ENCODE measurements around the gene SORCS3.

SORCS3 gene

DNA sequence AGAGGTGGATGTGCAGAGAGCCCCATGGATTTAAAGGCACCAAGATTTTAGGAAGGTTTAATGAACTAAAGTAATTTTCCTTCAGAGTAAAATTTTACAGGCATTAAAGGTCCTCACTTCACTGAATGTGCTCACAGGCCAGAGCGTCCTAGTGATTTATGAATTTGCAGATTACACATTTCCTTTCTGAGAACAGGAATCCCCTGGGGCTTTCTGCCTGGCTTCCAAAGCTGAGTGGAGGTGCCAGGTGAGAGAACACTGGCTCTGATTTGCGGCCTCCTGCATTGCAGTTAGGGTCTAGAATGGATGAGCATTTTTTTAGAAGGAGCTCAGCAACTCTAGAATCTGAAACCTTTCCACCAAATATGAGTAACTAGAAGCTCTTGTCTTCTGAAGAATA lies 194.3 kb downstream of the SORCS3 start:
- Histone ChIP-seq H3K4me3 (ENCODE audit: low read length) (no peak overlapping the region), H3K4me2 (ENCODE audit: low read length) (no peak overlapping the region), H3K27ac (ENCODE audit: low read depth, low read length) (no peak overlapping the region), H2AK5ac (ENCODE audit: low read length) (no peak overlapping the region), H3K4ac (ENCODE audit: low read depth, low read length) (no peak overlapping the region), H3K79me2 (ENCODE audit: control insufficient read depth, insufficient read depth, low read length) (no peaks in the 10 kb centered on the region), H3K56ac (ENCODE audit: low read length) (no peak overlapping the region), H2BK5ac (ENCODE audit: low read length) (no peak overlapping the region), H3K4me1 (ENCODE audit: control insufficient read depth, low read depth, low read length) (no peaks in the 10 kb centered on the region), H3K27me3 (ENCODE audit: insufficient read depth, low read length, poor library complexity) (no peaks in the 10 kb centered on the region), H4K8ac (ENCODE audit: low read depth, low read length) (no peak overlapping the region), H2BK15ac (replicated peaks; ENCODE audit: low read depth) (no peak overlapping the region), H2BK120ac (ENCODE audit: low read depth, low read length) (no peak overlapping the region), H3K18ac (ENCODE audit: low read length) (no peak overlapping the region), H3K79me1 (ENCODE audit: low read length) (no peaks in the 10 kb centered on the region), H3K9ac (ENCODE audit: low read length) (no peak overlapping the region), H3K23ac (ENCODE audit: low read length) (no peak overlapping the region), H4K5ac (ENCODE audit: low read length) (no peak overlapping the region), H3K36me3 (ENCODE audit: control insufficient read depth, insufficient read depth, low read length) (no peaks in the 10 kb centered on the region)
- no peak for DNase-seq
- WGBS (ENCODE audit: extremely low coverage, insufficient coverage, low lambda C conversion rate), result no CpG with 5 or more reads among the region's 2 CpGs

DNA sequence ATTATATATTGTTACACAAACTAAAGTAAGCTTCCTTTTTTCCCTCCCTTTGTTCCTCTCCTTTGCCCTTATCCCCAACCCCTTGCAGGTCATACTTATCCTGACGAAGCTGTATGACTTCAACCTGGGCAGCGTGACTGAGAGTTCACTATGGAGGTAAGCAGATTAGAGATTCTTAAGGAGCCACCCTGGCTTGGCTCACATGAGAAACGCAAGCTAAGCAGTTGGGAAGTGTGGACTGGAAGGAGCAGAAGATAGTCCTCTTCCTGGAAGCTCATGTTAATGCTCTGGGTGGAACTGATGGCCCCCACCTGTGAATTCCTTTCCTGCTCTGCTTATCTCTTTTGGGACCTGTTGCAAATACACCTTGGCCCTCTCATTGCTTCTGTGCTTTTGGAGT lies 201.6 kb downstream of the SORCS3 start:
- H3K79me1 ChIP-seq (ENCODE audit: low read length), result no peaks in the 10 kb centered on the region
- no peak overlapping the region for H3K18ac ChIP-seq (ENCODE audit: low read length)
- no peak overlapping the region for H3K56ac ChIP-seq (ENCODE audit: low read length)
- no peak overlapping the region for H3K27ac ChIP-seq (ENCODE audit: low read depth, low read length)
- H3K4ac ChIP-seq (ENCODE audit: low read depth, low read length), result no peak overlapping the region
- H3K79me2 ChIP-seq (ENCODE audit: control insufficient read depth, insufficient read depth, low read length), result no peaks in the 10 kb centered on the region
- no peak overlapping the region for H3K4me2 ChIP-seq (ENCODE audit: low read length)
- no peak overlapping the region for H2AK5ac ChIP-seq (ENCODE audit: low read length)
- H3K36me3 ChIP-seq (ENCODE audit: control insufficient read depth, insufficient read depth, low read length), result no peaks in the 10 kb centered on the region
- no peaks in the 10 kb centered on the region for H3K4me1 ChIP-seq (ENCODE audit: control insufficient read depth, low read depth, low read length)
- no CpG with 5 or more reads among the region's 3 CpGs for WGBS (ENCODE audit: extremely low coverage, insufficient coverage, low lambda C conversion rate)
- H3K9ac ChIP-seq (ENCODE audit: low read length), result no peak overlapping the region
- H2BK120ac ChIP-seq (ENCODE audit: low read depth, low read length), result no peak overlapping the region
- no peak overlapping the region for H2BK5ac ChIP-seq (ENCODE audit: low read length)
- H3K27me3 ChIP-seq (ENCODE audit: insufficient read depth, low read length, poor library complexity), result no peaks in the 10 kb centered on the region
- no peak overlapping the region for H2BK15ac ChIP-seq (replicated peaks; ENCODE audit: low read depth)
- DNase-seq, result peak; percentile 59
- H3K23ac ChIP-seq (ENCODE audit: low read length), result no peak overlapping the region
- H4K5ac ChIP-seq (ENCODE audit: low read length), result no peak overlapping the region
- H3K4me3 ChIP-seq (ENCODE audit: low read length), result no peak overlapping the region
- H4K8ac ChIP-seq (ENCODE audit: low read depth, low read length), result no peak overlapping the region

DNA sequence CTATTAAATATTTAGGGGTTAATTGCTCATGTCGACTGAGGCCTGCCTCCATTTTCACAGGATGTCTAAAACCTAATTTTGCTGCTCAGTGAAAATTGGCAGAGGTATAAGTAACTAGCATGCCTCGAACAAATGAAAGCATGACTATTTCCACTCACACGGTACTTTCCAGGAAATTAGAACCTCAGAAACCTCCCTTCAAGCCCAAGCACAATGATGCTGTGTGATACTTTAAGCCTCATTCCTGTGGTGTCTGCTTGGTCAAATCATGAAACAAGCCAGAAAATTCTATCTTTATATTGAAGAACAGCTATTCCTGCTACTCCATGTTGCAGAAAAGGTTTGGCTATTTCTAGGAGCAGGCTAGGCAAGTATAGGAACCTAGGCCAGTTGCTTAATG lies 203.0 kb downstream of the SORCS3 start:
- Histone ChIP-seq H3K27ac (ENCODE audit: low read depth, low read length) (no peak overlapping the region), H2BK120ac (ENCODE audit: low read depth, low read length) (no peak overlapping the region), H4K5ac (ENCODE audit: low read length) (no peak overlapping the region), H3K27me3 (ENCODE audit: insufficient read depth, low read length, poor library complexity) (no peaks in the 10 kb centered on the region), H3K9ac (ENCODE audit: low read length) (no peak overlapping the region), H3K4ac (ENCODE audit: low read depth, low read length) (no peak overlapping the region), H2BK5ac (ENCODE audit: low read length) (no peak overlapping the region), H3K79me2 (ENCODE audit: control insufficient read depth, insufficient read depth, low read length) (no peaks in the 10 kb centered on the region), H3K4me3 (ENCODE audit: low read length) (no peak overlapping the region), H3K79me1 (ENCODE audit: low read length) (no peaks in the 10 kb centered on the region), H2AK5ac (ENCODE audit: low read length) (no peak overlapping the region), H3K36me3 (ENCODE audit: control insufficient read depth, insufficient read depth, low read length) (no peaks in the 10 kb centered on the region), H3K23ac (ENCODE audit: low read length) (no peak overlapping the region), H3K56ac (ENCODE audit: low read length) (no peak overlapping the region), H3K4me2 (ENCODE audit: low read length) (no peak overlapping the region), H3K4me1 (ENCODE audit: control insufficient read depth, low read depth, low read length) (no peaks in the 10 kb centered on the region), H2BK15ac (replicated peaks; ENCODE audit: low read depth) (no peak overlapping the region), H4K8ac (ENCODE audit: low read depth, low read length) (no peak overlapping the region), H3K18ac (ENCODE audit: low read length) (no peak overlapping the region)
- no peak for DNase-seq
- WGBS (ENCODE audit: extremely low coverage, insufficient coverage, low lambda C conversion rate), result no CpG with 5 or more reads among the region's 3 CpGs

DNA sequence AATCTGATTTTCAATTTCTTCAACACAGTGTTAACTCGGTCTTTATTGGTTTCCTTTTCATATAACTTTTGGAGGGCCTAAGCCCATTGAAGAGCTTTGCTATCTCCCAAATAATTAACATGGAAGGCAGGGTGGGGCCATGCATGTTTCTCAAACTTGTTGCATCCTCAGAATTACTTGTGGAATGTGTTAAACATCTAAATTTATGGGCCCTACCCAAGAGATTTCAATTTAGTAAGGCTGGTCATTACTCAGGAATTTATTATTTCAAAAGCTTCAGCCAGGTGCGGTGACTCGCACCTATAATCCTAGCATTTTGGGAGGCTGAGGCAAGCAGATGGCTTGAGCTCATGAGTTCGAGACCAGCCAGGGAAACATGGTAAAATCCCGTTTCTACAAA lies 208.9 kb downstream of the SORCS3 start:
- H4K5ac ChIP-seq (ENCODE audit: low read length), result no peak overlapping the region
- no peak overlapping the region for H4K8ac ChIP-seq (ENCODE audit: low read depth, low read length)
- H3K27ac ChIP-seq (ENCODE audit: low read depth, low read length), result no peak overlapping the region
- no peaks in the 10 kb centered on the region for H3K79me2 ChIP-seq (ENCODE audit: control insufficient read depth, insufficient read depth, low read length)
- no peaks in the 10 kb centered on the region for H3K79me1 ChIP-seq (ENCODE audit: low read length)
- no peak overlapping the region for H2BK120ac ChIP-seq (ENCODE audit: low read depth, low read length)
- H3K4me3 ChIP-seq (ENCODE audit: low read length), result no peak overlapping the region
- H3K23ac ChIP-seq (ENCODE audit: low read length), result no peak overlapping the region
- no peak overlapping the region for H3K18ac ChIP-seq (ENCODE audit: low read length)
- H2AK5ac ChIP-seq (ENCODE audit: low read length), result no peak overlapping the region
- no peaks in the 10 kb centered on the region for H3K36me3 ChIP-seq (ENCODE audit: control insufficient read depth, insufficient read depth, low read length)
- no peak overlapping the region for H3K4me2 ChIP-seq (ENCODE audit: low read length)
- DNase-seq, result no peak
- no CpG with 5 or more reads among the region's 5 CpGs for WGBS (ENCODE audit: extremely low coverage, insufficient coverage, low lambda C conversion rate)
- H3K27me3 ChIP-seq (ENCODE audit: insufficient read depth, low read length, poor library complexity), result no peaks in the 10 kb centered on the region
- no peak overlapping the region for H2BK5ac ChIP-seq (ENCODE audit: low read length)
- no peak overlapping the region for H2BK15ac ChIP-seq (replicated peaks; ENCODE audit: low read depth)
- H3K4ac ChIP-seq (ENCODE audit: low read depth, low read length), result no peak overlapping the region
- H3K56ac ChIP-seq (ENCODE audit: low read length), result no peak overlapping the region
- no peaks in the 10 kb centered on the region for H3K4me1 ChIP-seq (ENCODE audit: control insufficient read depth, low read depth, low read length)
- H3K9ac ChIP-seq (ENCODE audit: low read length), result no peak overlapping the region

DNA sequence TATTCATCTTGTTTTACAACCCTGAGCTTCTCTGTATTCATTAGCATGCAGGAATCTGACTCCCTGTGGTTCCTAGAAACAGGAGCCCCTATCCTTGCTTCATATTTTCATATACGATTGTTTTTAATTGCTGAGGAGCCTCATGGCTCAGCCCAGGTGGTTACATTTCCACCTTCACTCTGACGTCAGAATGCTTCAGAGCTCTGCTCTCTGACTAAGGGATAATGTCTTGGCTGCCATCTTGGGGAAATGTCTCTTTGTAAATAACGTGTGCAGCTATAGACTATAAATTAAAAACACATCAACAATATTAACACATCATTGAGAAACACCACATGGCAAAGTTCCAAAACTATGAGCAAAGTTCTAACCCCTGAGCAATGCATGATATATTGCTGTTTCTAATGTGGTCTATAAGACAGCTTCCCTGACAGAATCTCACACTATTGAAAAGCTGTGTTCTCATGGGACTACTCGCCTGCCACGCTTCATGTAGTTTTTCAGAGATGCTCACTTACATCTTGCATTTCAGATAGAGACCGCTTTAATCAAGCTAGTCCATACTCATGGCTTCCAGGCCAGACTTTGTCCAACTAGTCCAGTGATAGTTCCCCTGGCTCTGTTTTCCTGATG lies 227.0 kb downstream of the SORCS3 start:
- no peak overlapping the region for H2BK120ac ChIP-seq (ENCODE audit: low read depth, low read length)
- no peak overlapping the region for H3K4me3 ChIP-seq (ENCODE audit: low read length)
- H3K79me2 ChIP-seq (ENCODE audit: control insufficient read depth, insufficient read depth, low read length), result no peaks in the 10 kb centered on the region
- no peak overlapping the region for H2BK15ac ChIP-seq (replicated peaks; ENCODE audit: low read depth)
- H3K4ac ChIP-seq (ENCODE audit: low read depth, low read length), result no peak overlapping the region
- H3K4me1 ChIP-seq (ENCODE audit: control insufficient read depth, low read depth, low read length), result no peaks in the 10 kb centered on the region
- H4K8ac ChIP-seq (ENCODE audit: low read depth, low read length), result no peak overlapping the region
- no peak overlapping the region for H3K56ac ChIP-seq (ENCODE audit: low read length)
- no peak overlapping the region for H3K23ac ChIP-seq (ENCODE audit: low read length)
- no peaks in the 10 kb centered on the region for H3K79me1 ChIP-seq (ENCODE audit: low read length)
- no peak overlapping the region for H2BK5ac ChIP-seq (ENCODE audit: low read length)
- H3K4me2 ChIP-seq (ENCODE audit: low read length), result no peak overlapping the region
- H3K36me3 ChIP-seq (ENCODE audit: control insufficient read depth, insufficient read depth, low read length), result no peaks in the 10 kb centered on the region
- H4K5ac ChIP-seq (ENCODE audit: low read length), result no peak overlapping the region
- H3K9ac ChIP-seq (ENCODE audit: low read length), result no peak overlapping the region
- no peak overlapping the region for H2AK5ac ChIP-seq (ENCODE audit: low read length)
- no peak overlapping the region for H3K27ac ChIP-seq (ENCODE audit: low read depth, low read length)
- peak; percentile 7 for DNase-seq
- no CpG with 5 or more reads among the region's 6 CpGs for WGBS (ENCODE audit: extremely low coverage, insufficient coverage, low lambda C conversion rate)
- no peaks in the 10 kb centered on the region for H3K27me3 ChIP-seq (ENCODE audit: insufficient read depth, low read length, poor library complexity)
- no peak overlapping the region for H3K18ac ChIP-seq (ENCODE audit: low read length)

DNA sequence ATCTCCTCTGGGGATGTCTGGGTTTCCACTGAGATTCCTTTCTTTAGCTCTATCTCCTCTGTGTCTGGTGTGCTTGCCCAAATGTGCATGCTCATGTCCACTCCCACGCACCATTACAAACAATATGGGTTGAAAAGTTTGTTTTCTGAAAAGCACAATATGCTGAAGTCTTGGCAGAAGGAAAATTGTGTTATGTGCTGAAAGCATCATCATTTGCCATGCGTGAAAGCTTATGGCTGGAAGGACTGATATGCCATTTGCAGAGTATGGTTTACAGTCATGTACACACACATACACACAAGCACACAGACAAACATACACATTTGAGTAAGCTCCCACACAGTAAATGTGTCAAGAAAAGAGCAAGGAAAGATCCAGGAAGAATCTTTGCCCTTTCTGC lies 231.6 kb downstream of the SORCS3 start:
- Histone ChIP-seq H4K5ac (ENCODE audit: low read length) (no peak overlapping the region), H3K4me3 (ENCODE audit: low read length) (no peak overlapping the region), H3K79me2 (ENCODE audit: control insufficient read depth, insufficient read depth, low read length) (no peaks in the 10 kb centered on the region), H2AK5ac (ENCODE audit: low read length) (no peak overlapping the region), H3K79me1 (ENCODE audit: low read length) (no peaks in the 10 kb centered on the region), H2BK120ac (ENCODE audit: low read depth, low read length) (no peak overlapping the region), H3K56ac (ENCODE audit: low read length) (no peak overlapping the region), H3K4me2 (ENCODE audit: low read length) (no peak overlapping the region), H2BK5ac (ENCODE audit: low read length) (no peak overlapping the region), H3K4ac (ENCODE audit: low read depth, low read length) (no peak overlapping the region), H3K4me1 (ENCODE audit: control insufficient read depth, low read depth, low read length) (no peaks in the 10 kb centered on the region), H3K23ac (ENCODE audit: low read length) (no peak overlapping the region), H3K18ac (ENCODE audit: low read length) (no peak overlapping the region), H3K27me3 (ENCODE audit: insufficient read depth, low read length, poor library complexity) (no peaks in the 10 kb centered on the region), H3K9ac (ENCODE audit: low read length) (no peak overlapping the region), H2BK15ac (replicated peaks; ENCODE audit: low read depth) (no peak overlapping the region), H3K36me3 (ENCODE audit: control insufficient read depth, insufficient read depth, low read length) (no peaks in the 10 kb centered on the region), H3K27ac (ENCODE audit: low read depth, low read length) (no peak overlapping the region), H4K8ac (ENCODE audit: low read depth, low read length) (no peak overlapping the region)
- no CpG with 5 or more reads among the region's 2 CpGs for WGBS (ENCODE audit: extremely low coverage, insufficient coverage, low lambda C conversion rate)
- no peak for DNase-seq

Data from mesendoderm (in vitro differentiated cells).